HEK293 (cell line): ENCODE data around the gene EEFSEC.

ENCODE experiments used
- CTCF ChIA-PET: fragments of 350-600 bp; formaldehyde crosslinking; extraction: SDS; loops from one replicate; lab custom pipeline; 2021; ENCODE audit warnings: antibody characterized with exemption; lab: Yijun Ruan, JAX
- POLR2A ChIA-PET: fragments of 300-600 bp; formaldehyde crosslinking; extraction: SDS; loops from one replicate; lab custom pipeline; 2020; ENCODE audit warnings: antibody characterized with exemption, inconsistent platforms; lab: Yijun Ruan, JAX
- H3K27ac ChIP-seq: fragments of 200-500 bp; sonication (Bioruptor generic); 2 replicates; pipeline ENCODE4 v1.5.1; 2014; ENCODE audit warnings: low read depth, low read length, control low read depth, inconsistent platforms; ENCODE audit errors: extremely low read depth
- H3K36me3 ChIP-seq, 2 experiments: fragments of 200-500 bp in 1 of 2; sonication (Bioruptor generic) in 1 of 2; 1 replicate in 1 of 2; 2 replicates in 1 of 2; pipeline ENCODE4 v1.5.1; 2014 to 2017; ENCODE audit warnings: inconsistent platforms in 2 of 2, low read length in 2 of 2; ENCODE audit not compliant: control insufficient read depth in 2 of 2, insufficient read depth in 1 of 2
- H3K4me1 ChIP-seq: fragments of 200-500 bp; sonication (Bioruptor generic); 2 replicates; pipeline ENCODE4 v1.5.1; 2014; ENCODE audit warnings: mild to moderate bottlenecking, low read length, inconsistent platforms; ENCODE audit not compliant: control insufficient read depth, insufficient read depth
- H3K4me3 ChIP-seq: 2 replicates; pipeline ENCODE4 v1.5.1; 2011; ENCODE audit warnings: low read depth, mild to moderate bottlenecking, control low read depth, low read length, moderate library complexity
- H3K9me3 ChIP-seq: fragments of 200-500 bp; sonication (Bioruptor generic); 2 replicates; pipeline ENCODE4 v1.5.1; 2014; ENCODE audit warnings: low read depth, low read length, inconsistent platforms; ENCODE audit not compliant: control insufficient read depth, insufficient read depth
- GLIS2 ChIP-seq: fragments of 450-650 bp; formaldehyde crosslinking; IDR thresholded peaks from 2 replicates; pipeline ENCODE4 v1.5.1; 2016; ENCODE audit warnings: missing biosample characterization, missing genetic modification characterization
- HOXC10 ChIP-seq: sonication (generic); formaldehyde crosslinking; IDR thresholded peaks from 2 replicates; pipeline ENCODE4 v1.8.1; 2023; ENCODE audit warnings: mild to moderate bottlenecking, missing genetic modification reagents
- KLF9 ChIP-seq: fragments of 450-650 bp; formaldehyde crosslinking; IDR thresholded peaks from 2 replicates; pipeline ENCODE4 v1.5.1; 2016; ENCODE audit warnings: missing biosample characterization, missing genetic modification characterization, low read depth
- OVOL3 ChIP-seq: fragments of 450-650 bp; formaldehyde crosslinking; IDR thresholded peaks from 2 replicates; pipeline ENCODE4 v1.5.1; 2016; ENCODE audit warnings: missing biosample characterization, missing genetic modification characterization
- RBAK ChIP-seq: fragments of 450-650 bp; formaldehyde crosslinking; IDR thresholded peaks from 2 replicates; pipeline ENCODE4 v1.5.1; 2016; ENCODE audit warnings: missing biosample characterization, missing genetic modification characterization
- REST ChIP-seq: fragments of 450-650 bp; formaldehyde crosslinking; IDR thresholded peaks from 2 replicates; pipeline ENCODE4 v1.5.1; 2016; ENCODE audit warnings: missing biosample characterization, missing genetic modification characterization
- ZNF138 ChIP-seq: fragments of 450-650 bp; formaldehyde crosslinking; IDR thresholded peaks from 2 replicates; pipeline ENCODE4 v1.5.1; 2016; ENCODE audit warnings: missing biosample characterization, missing genetic modification characterization, borderline replicate concordance
- ZNF311 ChIP-seq: fragments of 450-650 bp; formaldehyde crosslinking; IDR thresholded peaks from 2 replicates; pipeline ENCODE4 v1.5.1; 2017; ENCODE audit warnings: missing biosample characterization, missing genetic modification characterization, borderline replicate concordance
- ZNF37A ChIP-seq: fragments of 450-650 bp; IDR thresholded peaks from 2 replicates; pipeline ENCODE4 v1.5.1; 2018; ENCODE audit warnings: missing biosample characterization, missing genetic modification characterization
- ZNF670 ChIP-seq: fragments of 450-650 bp; formaldehyde crosslinking; IDR thresholded peaks from 2 replicates; pipeline ENCODE4 v1.5.1; 2016; ENCODE audit warnings: missing biosample characterization, missing genetic modification characterization, low read depth
- ZNF792 ChIP-seq: fragments of 450-650 bp; formaldehyde crosslinking; IDR thresholded peaks from 2 replicates; pipeline ENCODE4 v1.5.1; 2016; ENCODE audit warnings: missing biosample characterization, missing genetic modification characterization
- TF ChIP-seq, protein P1 (sequence below): fragments of 450-650 bp; formaldehyde crosslinking; IDR thresholded peaks from 2 replicates; pipeline ENCODE4 v1.5.1; 2016; ENCODE audit warnings: missing biosample characterization, missing genetic modification characterization
- TF ChIP-seq, protein P2 (sequence below): fragments of 450-650 bp; formaldehyde crosslinking; IDR thresholded peaks from 2 replicates; pipeline ENCODE4 v1.5.1; 2016; ENCODE audit warnings: missing biosample characterization, missing genetic modification characterization
- TF ChIP-seq, protein P3 (sequence below): fragments of 450-650 bp; formaldehyde crosslinking; conservative IDR thresholded peaks from 2 replicates; pipeline ENCODE4 v1.5.1; 2016; ENCODE audit warnings: low read depth, missing biosample characterization, missing genetic modification characterization
- TF ChIP-seq, protein P4 (sequence below): fragments of 450-650 bp; formaldehyde crosslinking; IDR thresholded peaks from 2 replicates; pipeline ENCODE4 v1.5.1; 2016; ENCODE audit warnings: missing biosample characterization, missing genetic modification characterization
- TF ChIP-seq, protein P5 (sequence below): fragments of 450-650 bp; formaldehyde crosslinking; optimal IDR thresholded peaks from 2 replicates; pipeline ENCODE3; 2016; ENCODE audit warnings: missing biosample characterization, mild to moderate bottlenecking, missing genetic modification characterization

Gene EEFSEC

DNA sequence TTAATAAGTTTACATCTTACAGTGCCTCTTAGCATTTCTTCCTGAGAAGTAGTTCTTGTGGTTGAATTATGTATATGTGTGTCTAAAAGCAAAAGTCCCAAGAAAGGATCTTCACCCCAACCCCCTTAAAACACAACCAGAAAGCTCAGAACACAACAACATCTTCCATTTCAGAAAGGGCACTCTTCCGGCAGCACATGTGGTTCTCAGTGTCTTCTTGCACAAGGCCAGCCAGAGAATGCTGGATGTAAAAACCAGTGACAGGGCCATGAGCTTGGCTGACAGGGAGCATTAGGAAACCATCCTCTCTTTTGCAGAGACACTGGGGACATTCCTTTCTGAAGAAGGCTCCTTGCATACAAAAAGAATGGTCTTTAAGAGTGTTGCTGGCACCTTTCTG lies 45.0 kb downstream of the EEFSEC start:
- Histone ChIP-seq H3K4me3 (no peak overlapping the region), H3K9me3 (no peaks in the 10 kb centered on the region), H3K4me1 (no peaks in the 10 kb centered on the region), H3K36me3 (no peaks in the 10 kb centered on the region), H3K27ac (no peak overlapping the region)
- ChIA-PET CTCF (interaction anchor here (1.0 kb wide), 1 partner anchor 26 kb away, joined by 4 read pairs; no protein-coding TSS in a partner anchor), POLR2A (no interaction called here)
- no peak for TF ChIP-seq ZNF138 (tag by site-specific recombination)
- TF ChIP-seq, protein P1, sequence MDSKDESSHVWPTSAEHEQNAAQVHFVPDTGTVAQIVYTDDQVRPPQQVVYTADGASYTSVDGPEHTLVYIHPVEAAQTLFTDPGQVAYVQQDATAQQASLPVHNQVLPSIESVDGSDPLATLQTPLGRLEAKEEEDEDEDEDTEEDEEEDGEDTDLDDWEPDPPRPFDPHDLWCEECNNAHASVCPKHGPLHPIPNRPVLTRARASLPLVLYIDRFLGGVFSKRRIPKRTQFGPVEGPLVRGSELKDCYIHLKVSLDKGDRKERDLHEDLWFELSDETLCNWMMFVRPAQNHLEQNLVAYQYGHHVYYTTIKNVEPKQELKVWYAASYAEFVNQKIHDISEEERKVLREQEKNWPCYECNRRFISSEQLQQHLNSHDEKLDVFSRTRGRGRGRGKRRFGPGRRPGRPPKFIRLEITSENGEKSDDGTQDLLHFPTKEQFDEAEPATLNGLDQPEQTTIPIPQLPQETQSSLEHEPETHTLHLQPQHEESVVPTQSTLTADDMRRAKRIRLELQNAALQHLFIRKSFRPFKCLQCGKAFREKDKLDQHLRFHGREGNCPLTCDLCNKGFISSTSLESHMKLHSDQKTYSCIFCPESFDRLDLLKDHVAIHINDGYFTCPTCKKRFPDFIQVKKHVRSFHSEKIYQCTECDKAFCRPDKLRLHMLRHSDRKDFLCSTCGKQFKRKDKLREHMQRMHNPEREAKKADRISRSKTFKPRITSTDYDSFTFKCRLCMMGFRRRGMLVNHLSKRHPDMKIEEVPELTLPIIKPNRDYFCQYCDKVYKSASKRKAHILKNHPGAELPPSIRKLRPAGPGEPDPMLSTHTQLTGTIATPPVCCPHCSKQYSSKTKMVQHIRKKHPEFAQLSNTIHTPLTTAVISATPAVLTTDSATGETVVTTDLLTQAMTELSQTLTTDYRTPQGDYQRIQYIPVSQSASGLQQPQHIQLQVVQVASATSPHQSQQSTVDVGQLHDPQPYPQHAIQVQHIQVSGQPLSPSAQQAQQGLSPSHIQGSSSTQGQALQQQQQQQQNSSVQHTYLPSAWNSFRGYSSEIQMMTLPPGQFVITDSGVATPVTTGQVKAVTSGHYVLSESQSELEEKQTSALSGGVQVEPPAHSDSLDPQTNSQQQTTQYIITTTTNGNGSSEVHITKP (tag by site-specific recombination), result no peak
- TF ChIP-seq, protein P2, sequence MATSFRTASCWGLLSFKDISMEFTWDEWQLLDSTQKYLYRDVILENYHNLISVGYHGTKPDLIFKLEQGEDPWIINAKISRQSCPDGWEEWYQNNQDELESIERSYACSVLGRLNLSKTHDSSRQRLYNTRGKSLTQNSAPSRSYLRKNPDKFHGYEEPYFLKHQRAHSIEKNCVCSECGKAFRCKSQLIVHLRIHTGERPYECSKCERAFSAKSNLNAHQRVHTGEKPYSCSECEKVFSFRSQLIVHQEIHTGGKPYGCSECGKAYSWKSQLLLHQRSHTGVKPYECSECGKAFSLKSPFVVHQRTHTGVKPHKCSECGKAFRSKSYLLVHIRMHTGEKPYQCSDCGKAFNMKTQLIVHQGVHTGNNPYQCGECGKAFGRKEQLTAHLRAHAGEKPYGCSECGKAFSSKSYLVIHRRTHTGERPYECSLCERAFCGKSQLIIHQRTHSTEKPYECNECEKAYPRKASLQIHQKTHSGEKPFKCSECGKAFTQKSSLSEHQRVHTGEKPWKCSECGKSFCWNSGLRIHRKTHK (tag by site-specific recombination), result no peak
- TF ChIP-seq ZNF792 (tag by site-specific recombination), result no peak
- TF ChIP-seq, protein P3, sequence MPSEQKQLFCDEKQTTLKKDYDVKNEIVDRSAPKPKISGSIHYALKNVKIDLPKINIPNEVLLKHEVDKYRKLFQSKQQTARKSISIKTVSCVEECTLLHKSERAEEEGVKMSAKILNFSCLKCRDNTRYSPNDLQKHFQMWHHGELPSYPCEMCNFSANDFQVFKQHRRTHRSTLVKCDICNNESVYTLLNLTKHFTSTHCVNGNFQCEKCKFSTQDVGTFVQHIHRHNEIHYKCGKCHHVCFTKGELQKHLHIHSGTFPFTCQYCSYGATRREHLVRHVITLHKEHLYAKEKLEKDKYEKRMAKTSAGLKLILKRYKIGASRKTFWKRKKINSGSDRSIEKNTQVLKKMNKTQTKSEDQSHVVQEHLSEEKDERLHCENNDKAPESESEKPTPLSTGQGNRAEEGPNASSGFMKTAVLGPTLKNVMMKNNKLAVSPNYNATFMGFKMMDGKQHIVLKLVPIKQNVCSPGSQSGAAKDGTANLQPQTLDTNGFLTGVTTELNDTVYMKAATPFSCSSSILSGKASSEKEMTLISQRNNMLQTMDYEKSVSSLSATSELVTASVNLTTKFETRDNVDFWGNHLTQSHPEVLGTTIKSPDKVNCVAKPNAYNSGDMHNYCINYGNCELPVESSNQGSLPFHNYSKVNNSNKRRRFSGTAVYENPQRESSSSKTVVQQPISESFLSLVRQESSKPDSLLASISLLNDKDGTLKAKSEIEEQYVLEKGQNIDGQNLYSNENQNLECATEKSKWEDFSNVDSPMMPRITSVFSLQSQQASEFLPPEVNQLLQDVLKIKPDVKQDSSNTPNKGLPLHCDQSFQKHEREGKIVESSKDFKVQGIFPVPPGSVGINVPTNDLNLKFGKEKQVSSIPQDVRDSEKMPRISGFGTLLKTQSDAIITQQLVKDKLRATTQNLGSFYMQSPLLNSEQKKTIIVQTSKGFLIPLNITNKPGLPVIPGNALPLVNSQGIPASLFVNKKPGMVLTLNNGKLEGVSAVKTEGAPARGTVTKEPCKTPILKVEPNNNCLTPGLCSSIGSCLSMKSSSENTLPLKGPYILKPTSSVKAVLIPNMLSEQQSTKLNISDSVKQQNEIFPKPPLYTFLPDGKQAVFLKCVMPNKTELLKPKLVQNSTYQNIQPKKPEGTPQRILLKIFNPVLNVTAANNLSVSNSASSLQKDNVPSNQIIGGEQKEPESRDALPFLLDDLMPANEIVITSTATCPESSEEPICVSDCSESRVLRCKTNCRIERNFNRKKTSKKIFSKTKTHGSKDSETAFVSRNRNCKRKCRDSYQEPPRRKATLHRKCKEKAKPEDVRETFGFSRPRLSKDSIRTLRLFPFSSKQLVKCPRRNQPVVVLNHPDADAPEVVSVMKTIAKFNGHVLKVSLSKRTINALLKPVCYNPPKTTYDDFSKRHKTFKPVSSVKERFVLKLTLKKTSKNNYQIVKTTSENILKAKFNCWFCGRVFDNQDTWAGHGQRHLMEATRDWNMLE (tag by site-specific recombination), result no peak
- no peak for TF ChIP-seq KLF9
- TF ChIP-seq RBAK (tag by site-specific recombination), result no peak
- TF ChIP-seq, protein P4, sequence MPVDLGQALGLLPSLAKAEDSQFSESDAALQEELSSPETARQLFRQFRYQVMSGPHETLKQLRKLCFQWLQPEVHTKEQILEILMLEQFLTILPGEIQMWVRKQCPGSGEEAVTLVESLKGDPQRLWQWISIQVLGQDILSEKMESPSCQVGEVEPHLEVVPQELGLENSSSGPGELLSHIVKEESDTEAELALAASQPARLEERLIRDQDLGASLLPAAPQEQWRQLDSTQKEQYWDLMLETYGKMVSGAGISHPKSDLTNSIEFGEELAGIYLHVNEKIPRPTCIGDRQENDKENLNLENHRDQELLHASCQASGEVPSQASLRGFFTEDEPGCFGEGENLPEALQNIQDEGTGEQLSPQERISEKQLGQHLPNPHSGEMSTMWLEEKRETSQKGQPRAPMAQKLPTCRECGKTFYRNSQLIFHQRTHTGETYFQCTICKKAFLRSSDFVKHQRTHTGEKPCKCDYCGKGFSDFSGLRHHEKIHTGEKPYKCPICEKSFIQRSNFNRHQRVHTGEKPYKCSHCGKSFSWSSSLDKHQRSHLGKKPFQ (tag by site-specific recombination), result no peak
- no peak for TF ChIP-seq ZNF670 (tag by site-specific recombination)
- TF ChIP-seq ZNF37A (tag by site-specific recombination), result no peak
- no peak for TF ChIP-seq HOXC10
- TF ChIP-seq GLIS2, result no peak
- no peak for TF ChIP-seq OVOL3 (tag by site-specific recombination)
- TF ChIP-seq, protein P5, sequence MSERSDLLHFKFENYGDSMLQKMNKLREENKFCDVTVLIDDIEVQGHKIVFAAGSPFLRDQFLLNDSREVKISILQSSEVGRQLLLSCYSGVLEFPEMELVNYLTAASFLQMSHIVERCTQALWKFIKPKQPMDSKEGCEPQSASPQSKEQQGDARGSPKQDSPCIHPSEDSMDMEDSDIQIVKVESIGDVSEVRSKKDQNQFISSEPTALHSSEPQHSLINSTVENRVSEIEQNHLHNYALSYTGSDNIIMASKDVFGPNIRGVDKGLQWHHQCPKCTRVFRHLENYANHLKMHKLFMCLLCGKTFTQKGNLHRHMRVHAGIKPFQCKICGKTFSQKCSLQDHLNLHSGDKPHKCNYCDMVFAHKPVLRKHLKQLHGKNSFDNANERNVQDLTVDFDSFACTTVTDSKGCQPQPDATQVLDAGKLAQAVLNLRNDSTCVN (tag by site-specific recombination), result no peak
- TF ChIP-seq REST (tag by site-specific recombination), result no peak
- no peak for TF ChIP-seq ZNF311 (tag by site-specific recombination)
- TF ChIP-seq, all 188 proteins: peak for 0
